GM18499 (cell line): ENCODE data around the gene SESN1.
"Not testable (repeated sequence)": the region's sequence is repeated elsewhere in the genome, so short reads cannot be mapped to it uniquely, and the experiment has no call there.

Experiments used
- ATAC-seq: cut with Tn5 transposase; IDR thresholded peaks from one replicate; pipeline ENCODE4 v1.9.1; 2021; ENCODE audit warnings: moderate number of reproducible peaks; ENCODE audit not compliant: insufficient read depth, unreplicated experiment

SESN1 gene

GRCh38 chr6:109094416-109095035, at the start of gene SESN1:
TSS of gene SESN1 (minus strand) at chr6:109094846. CDS start at chr6:109094073, 773 bp downstream.
- peak; percentile 30 for ATAC-seq

GRCh38 chr6:109143191-109143590, 48.5 kb upstream of the SESN1 start:
- no peak for ATAC-seq

- not testable (repeated sequence) for ATAC-seq
Measured at GRCh38 chr6:109142067-109142466, 47.4 kb upstream of the SESN1 start.

GRCh38 chr6:109139109-109139508, 44.5 kb upstream of the SESN1 start:
- ATAC-seq, result no peak

GRCh38 chr6:109136530-109136929, 41.9 kb upstream of the SESN1 start:
- ATAC-seq, result not testable (repeated sequence)

- ATAC-seq, result not testable (repeated sequence)
Measured at GRCh38 chr6:109136039-109136438, 41.4 kb upstream of the SESN1 start.

- not testable (repeated sequence) for ATAC-seq
Measured at GRCh38 chr6:109135600-109135999, 41.0 kb upstream of the SESN1 start.

GRCh38 chr6:109130065-109130464, 35.4 kb upstream of the SESN1 start:
- ATAC-seq, result no peak

GRCh38 chr6:109125504-109125903, 30.9 kb upstream of the SESN1 start:
- ATAC-seq, result no peak

GRCh38 chr6:109124219-109124618, 29.6 kb upstream of the SESN1 start:
- ATAC-seq, result no peak

GRCh38 chr6:109121411-109121810, 26.8 kb upstream of the SESN1 start:
- no peak for ATAC-seq

- no peak for ATAC-seq
Measured at GRCh38 chr6:109118871-109119354, 24.3 kb upstream of the SESN1 start.

- no peak for ATAC-seq
Measured at GRCh38 chr6:109118337-109118736, 23.7 kb upstream of the SESN1 start.

- no peak for ATAC-seq
Measured at GRCh38 chr6:109117346-109118035, 22.8 kb upstream of the SESN1 start.

GRCh38 chr6:109112663-109113062, 18.0 kb upstream of the SESN1 start:
- ATAC-seq, result not testable (repeated sequence)

- ATAC-seq, result not testable (repeated sequence)
Measured at GRCh38 chr6:109109663-109110062, 15.0 kb upstream of the SESN1 start.

- ATAC-seq, result no peak
Measured at GRCh38 chr6:109105681-109106080, 11.0 kb upstream of the SESN1 start.

GRCh38 chr6:109104512-109104911, 9.9 kb upstream of the SESN1 start:
- ATAC-seq, result no peak

- ATAC-seq, result no peak
Measured at GRCh38 chr6:109103942-109104341, 9.3 kb upstream of the SESN1 start.

GRCh38 chr6:109102762-109103161, 8.1 kb upstream of the SESN1 start:
- ATAC-seq, result no peak

GRCh38 chr6:109097661-109098060, 3.0 kb upstream of the SESN1 start:
- no peak for ATAC-seq

GRCh38 chr6:109096208-109096607, 1.6 kb upstream of the SESN1 start:
- no peak for ATAC-seq
